T1000 (cell line): Measurements from ENCODE around the gene TMEM242.
"Not testable (repeated sequence)": the region's sequence is repeated elsewhere in the genome, so short reads cannot be mapped to it uniquely, and the experiment has no call there.

ENCODE experiments used
- DNase-seq: peaks from one replicate; lab custom pipeline; 2025; ENCODE audit warnings: mixed read lengths; lab: John Stamatoyannopoulos, UW

TMEM242 gene

GRCh38 chr6:157323966-157324300 is 614 bp upstream of the TMEM242 start:
- no peak for DNase-seq

GRCh38 chr6:157322792-157323254 is 496 bp downstream of the TMEM242 start:
- DNase-seq: no peak

- no peak for DNase-seq
Observed at GRCh38 chr6:157316871-157317814, 6.2 kb downstream of the TMEM242 start.

- DNase-seq: no peak
Observed at GRCh38 chr6:157314705-157315321, 8.5 kb downstream of the TMEM242 start.

GRCh38 chr6:157313531-157314467 is 9.5 kb downstream of the TMEM242 start:
- no peak for DNase-seq

GRCh38 chr6:157312757-157313156 is 10.6 kb downstream of the TMEM242 start:
- no peak for DNase-seq

- DNase-seq: not testable (repeated sequence)
Observed at GRCh38 chr6:157310693-157311092, 12.6 kb downstream of the TMEM242 start.

- no peak for DNase-seq
Observed at GRCh38 chr6:157307661-157308060, 15.7 kb downstream of the TMEM242 start.

GRCh38 chr6:157305670-157306653 is 17.4 kb downstream of the TMEM242 start:
- no peak for DNase-seq

- no peak for DNase-seq
Observed at GRCh38 chr6:157304899-157305663, 18.2 kb downstream of the TMEM242 start.

GRCh38 chr6:157302736-157303135 is 20.6 kb downstream of the TMEM242 start:
- DNase-seq: no peak

GRCh38 chr6:157300436-157300835 is 22.9 kb downstream of the TMEM242 start:
- no peak for DNase-seq

GRCh38 chr6:157300006-157300405 is 23.3 kb downstream of the TMEM242 start:
- DNase-seq: no peak

GRCh38 chr6:157298216-157298724 is 25.0 kb downstream of the TMEM242 start:
- no peak for DNase-seq

- DNase-seq: no peak
Observed at GRCh38 chr6:157294654-157295053, 28.7 kb downstream of the TMEM242 start.

GRCh38 chr6:157293780-157294179 is 29.5 kb downstream of the TMEM242 start:
- no peak for DNase-seq

- no peak for DNase-seq
Observed at GRCh38 chr6:157292202-157292601, 31.1 kb downstream of the TMEM242 start.

GRCh38 chr6:157291356-157291755 is 32.0 kb downstream of the TMEM242 start:
- DNase-seq: no peak

GRCh38 chr6:157290797-157291196 is 32.5 kb downstream of the TMEM242 start:
- no peak for DNase-seq

- no peak for DNase-seq
Observed at GRCh38 chr6:157289764-157290163, 33.6 kb downstream of the TMEM242 start.
